CD4-positive, alpha-beta T cell (primary cell): ENCODE measurements around the gene ZMAT1. TPM values are rescaled to one million over a fixed set of nuclear protein-coding genes. Genes with fewer than 3 reads are reported as not detected.
A peak's percentile ranks its signal among the peaks of the same experiment; 100 is the strongest.
"Not testable (repeated sequence)": the region's sequence is repeated elsewhere in the genome, so short reads cannot be mapped to it uniquely, and the experiment has no call there.

Source experiments
- ATAC-seq: fragments of 200-7000 bp; cut with Tn5 transposase; one replicate; pipeline ENCODE4 v1.10.0; 2022; ENCODE audit warnings: mild to moderate bottlenecking; ENCODE audit not compliant: poor library complexity
- CTCF ChIA-PET: fragments of 350-600 bp; sonication (Branson Sonifier 250); formaldehyde crosslinking; loops from one replicate; lab custom pipeline; 2021; ENCODE audit warnings: antibody characterized with exemption, inconsistent platforms; lab: Charles Lee
- POLR2A ChIA-PET: fragments of 350-600 bp; sonication (Branson Sonifier 250); formaldehyde crosslinking; loops from one replicate; lab custom pipeline; 2021; ENCODE audit warnings: antibody characterized with exemption, inconsistent platforms; lab: Charles Lee
- DNase-seq, 14 experiments: peaks; one replicate each; pipeline ENCODE4 v3.0.0-alpha.2; 2013 to 2020; ENCODE audit warnings: mixed read lengths in 2 of 14
- H3K27ac ChIP-seq, 2 donors: one replicate each; pipeline versions ENCODE4 v1.5.1 to v1.7.0; 2013; ENCODE audit warnings: low read length in 2 of 2, low read depth in 1 of 2, mild to moderate bottlenecking in 1 of 2
- H3K27me3 ChIP-seq, 2 experiments: 1 replicate in 1 of 2; 2 replicates in 1 of 2; pipeline versions ENCODE4 v1.6.1 to v1.7.0; 2013; ENCODE audit warnings: low read length in 2 of 2, control low read depth in 1 of 2, mild to moderate bottlenecking in 1 of 2, moderate library complexity in 1 of 2; ENCODE audit not compliant: insufficient read depth in 2 of 2, control insufficient read depth in 1 of 2
- H3K36me3 ChIP-seq: one replicate; pipeline ENCODE4 v1.6.1; 2013; ENCODE audit warnings: low read length, control low read depth; ENCODE audit not compliant: insufficient read depth
- H3K4me1 ChIP-seq: one replicate; pipeline ENCODE4 v1.6.1; 2013; ENCODE audit warnings: low read length, control low read depth; ENCODE audit not compliant: insufficient read depth
- H3K4me3 ChIP-seq: one replicate; pipeline ENCODE4 v1.5.1; 2013; ENCODE audit warnings: mild to moderate bottlenecking, low read length, moderate library complexity
- H3K9me3 ChIP-seq, 2 experiments: 1 replicate in 1 of 2; 2 replicates in 1 of 2; pipeline versions ENCODE4 v1.6.1 to v1.7.0; 2013; ENCODE audit warnings: low read length in 2 of 2, mild to moderate bottlenecking in 2 of 2, control low read depth in 1 of 2, moderate library complexity in 1 of 2; ENCODE audit not compliant: control insufficient read depth in 1 of 2, insufficient read depth in 1 of 2
- H3K27ac Mint-ChIP-seq: one replicate; pipeline ENCODE4 v1.8.0; 2020; ENCODE audit warnings: mixed read lengths
- H3K27me3 Mint-ChIP-seq: one replicate; pipeline ENCODE4 v1.8.0; 2021; ENCODE audit warnings: mixed read lengths
- H3K36me3 Mint-ChIP-seq: one replicate; pipeline ENCODE4 v1.8.0; 2021; ENCODE audit warnings: low read depth, mixed read lengths
- H3K4me1 Mint-ChIP-seq: one replicate; pipeline ENCODE4 v1.8.0; 2021; ENCODE audit warnings: low read depth, mixed read lengths
- H3K4me3 Mint-ChIP-seq: one replicate; pipeline ENCODE4 v1.8.0; 2020; ENCODE audit warnings: mild to moderate bottlenecking, mixed read lengths
- H3K9me3 Mint-ChIP-seq: one replicate; pipeline ENCODE4 v1.8.0; 2020; ENCODE audit warnings: mixed read lengths
- intact Hi-C, 2 experiments: fragments of 100-400 bp; cut with DNase I in 1 of 2; cut with micrococcal nuclease in 1 of 2; formaldehyde crosslinking; loops; one replicate each; pipeline versions ENCODE4 v1.15.1 to v1.9.0; 2023 to 2025; cut with DNase I, micrococcal nuclease
- polyA plus RNA-seq, 2 donors: library from polyadenylated mRNA; unstranded; fragments of 120-200 nt; gene quantifications; one replicate each; pipeline ENCODE4 v1.2.1, GENCODE V29; 2013
- total RNA-seq, 174 experiments: library from RNA in 2 of 174; stranded (reverse) in 2 of 174; gene quantifications; one replicate each; pipeline ENCODE4 v1.2.3 and lab custom pipeline; 2021 to 2026
- TF ChIP-seq, protein P1 (sequence below): fragments of 200-600 bp; IDR thresholded peaks from one replicate; pipeline ENCODE4 v1.8.0; 2022; ENCODE audit warnings: antibody characterized with exemption, mild to moderate bottlenecking

The ZMAT1 gene
- total RNA-seq (10 to 100 TPM; 19.2 to 20.2 TPM), total RNA-seq (lab: John Stamatoyannopoulos, UW) (1.0 to 69.6 (median 14.3) reads per million in 172 experiments)
- 32.8 TPM for polyA plus RNA-seq (2013, experiment 1 of 2)
- 33.9 TPM for polyA plus RNA-seq (2013, experiment 2 of 2)

DNA sequence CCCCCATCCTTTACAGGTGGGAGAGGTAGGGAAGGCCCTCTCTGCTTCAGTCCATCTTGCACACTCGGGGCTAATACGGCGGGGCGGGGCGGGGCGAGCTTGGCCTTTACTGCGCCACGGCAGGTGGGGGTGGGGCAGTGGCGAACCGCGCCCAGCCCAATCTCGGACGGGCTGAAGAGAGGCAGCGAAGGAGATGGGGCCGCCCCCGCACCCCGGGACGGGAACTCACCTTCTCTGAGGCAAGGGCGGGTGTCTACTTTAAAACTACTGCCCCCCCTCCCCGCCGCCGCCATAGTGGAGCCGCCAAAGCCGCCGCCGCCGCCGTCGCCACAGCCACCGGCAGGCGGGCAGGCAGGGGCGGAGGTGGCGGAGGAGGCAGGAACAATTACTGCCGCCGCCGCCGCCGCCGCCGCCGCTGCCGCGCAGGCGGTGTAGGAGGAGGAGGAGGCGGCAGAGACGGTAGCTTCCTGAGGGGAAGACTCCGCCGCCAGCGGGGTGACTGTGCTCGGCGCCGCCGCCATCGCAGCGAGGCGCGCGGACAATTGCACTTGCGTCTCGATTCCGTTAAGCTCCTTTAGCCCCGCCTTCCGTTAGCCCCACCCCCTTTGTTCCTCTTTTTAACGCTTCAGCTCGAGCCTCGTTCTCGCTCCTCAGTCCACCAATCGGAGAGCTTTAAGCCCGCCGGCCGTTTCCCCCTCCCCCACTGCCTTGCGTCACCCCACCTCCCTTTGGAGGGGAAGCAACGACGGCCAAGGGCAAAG, at the start of gene ZMAT1:
TSS of gene ZMAT1 (minus strand) at position 540 of the 761 bp plus-strand sequence. CDS start at position 521, 19 bp downstream.
- Mint-ChIP-seq H3K27ac (peak within 1 kb of the TSS; percentile 90), H3K4me1 (peaks cover 17% of the 10 kb centered on the region), H3K4me3 (peak within 1 kb of the TSS; percentile 90), H3K36me3 (peaks cover 11% of the 10 kb centered on the region), H3K27me3 (no peaks in the 10 kb centered on the region), H3K9me3 (no peaks in the 10 kb centered on the region)
- TF ChIP-seq, protein P1, sequence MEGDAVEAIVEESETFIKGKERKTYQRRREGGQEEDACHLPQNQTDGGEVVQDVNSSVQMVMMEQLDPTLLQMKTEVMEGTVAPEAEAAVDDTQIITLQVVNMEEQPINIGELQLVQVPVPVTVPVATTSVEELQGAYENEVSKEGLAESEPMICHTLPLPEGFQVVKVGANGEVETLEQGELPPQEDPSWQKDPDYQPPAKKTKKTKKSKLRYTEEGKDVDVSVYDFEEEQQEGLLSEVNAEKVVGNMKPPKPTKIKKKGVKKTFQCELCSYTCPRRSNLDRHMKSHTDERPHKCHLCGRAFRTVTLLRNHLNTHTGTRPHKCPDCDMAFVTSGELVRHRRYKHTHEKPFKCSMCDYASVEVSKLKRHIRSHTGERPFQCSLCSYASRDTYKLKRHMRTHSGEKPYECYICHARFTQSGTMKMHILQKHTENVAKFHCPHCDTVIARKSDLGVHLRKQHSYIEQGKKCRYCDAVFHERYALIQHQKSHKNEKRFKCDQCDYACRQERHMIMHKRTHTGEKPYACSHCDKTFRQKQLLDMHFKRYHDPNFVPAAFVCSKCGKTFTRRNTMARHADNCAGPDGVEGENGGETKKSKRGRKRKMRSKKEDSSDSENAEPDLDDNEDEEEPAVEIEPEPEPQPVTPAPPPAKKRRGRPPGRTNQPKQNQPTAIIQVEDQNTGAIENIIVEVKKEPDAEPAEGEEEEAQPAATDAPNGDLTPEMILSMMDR, result no peak
- H3K4me3 ChIP-seq, result peak within 1 kb of the TSS; percentile 63
- ATAC-seq, result peak; percentile 84
- no peaks in the 10 kb centered on the region for H3K36me3 ChIP-seq
- H3K27ac ChIP-seq, result peak within 1 kb of the TSS; percentile 69 to 82
- no peaks in the 10 kb centered on the region for H3K27me3 ChIP-seq
- ChIA-PET POLR2A (interaction anchor here (0.6 to 2.4 kb wide), 21 partner anchors 9 to 1987 kb away, joined by 3 to 18 read pairs (median 5); partner anchors contain the start of genes ARMCX5, ARMCX6, BEX5 and CENPI), CTCF (interaction anchor here (1.3 to 1.6 kb wide), 3 partner anchors 8 to 541 kb away, joined by 3 to 4 read pairs (median 3); partner anchors contain the start of gene RPL36A)
- no peaks in the 10 kb centered on the region for H3K9me3 ChIP-seq
- intact Hi-C loops, result loop anchor here (5.0 to 10.0 kb wide), 7 partner anchors 129 to 1383 kb away; partner anchors contain the start of genes ARMCX6 (in 1 of the 2), BEX2 (in 1 of the 2) and BEX4 (in 1 of the 2)
- peak; percentile 84 to 96 (median 92) for DNase-seq
- peaks cover 9% of the 10 kb centered on the region for H3K4me1 ChIP-seq

DNA sequence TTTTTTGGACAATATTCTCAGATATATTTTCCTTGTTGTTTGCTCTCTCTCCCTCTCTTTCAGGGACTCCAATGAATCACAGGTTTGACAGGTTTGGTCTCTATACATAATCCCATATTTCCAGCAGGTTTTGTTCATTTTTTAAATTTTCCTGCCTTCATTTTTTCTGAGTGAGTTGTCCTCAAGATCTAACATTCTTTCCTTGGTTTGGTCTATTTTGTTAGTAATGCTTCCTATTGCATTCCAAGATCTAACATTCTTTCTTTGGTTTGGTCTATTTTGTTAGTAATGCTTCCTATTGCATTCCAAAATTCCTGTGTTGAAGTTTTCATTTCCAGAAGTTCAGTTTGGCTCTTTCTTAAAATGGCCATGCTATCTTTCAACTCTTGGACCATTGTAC, 45.3 kb upstream of the ZMAT1 start:
- no peaks in the 10 kb centered on the region for H3K9me3 Mint-ChIP-seq
- intact Hi-C loops, result no loop called here
- H3K4me1 Mint-ChIP-seq, result no peaks in the 10 kb centered on the region
- no peaks in the 10 kb centered on the region for H3K36me3 ChIP-seq
- no peaks in the 10 kb centered on the region for H3K27me3 ChIP-seq
- POLR2A ChIA-PET, result no interaction called here
- H3K36me3 Mint-ChIP-seq, result no peaks in the 10 kb centered on the region
- H3K4me3 Mint-ChIP-seq, result no peak overlapping the region
- CTCF ChIA-PET, result no interaction called here
- no peaks in the 10 kb centered on the region for H3K9me3 ChIP-seq
- H3K4me3 ChIP-seq, result no peak overlapping the region
- H3K27ac ChIP-seq, result no peak overlapping the region
- peaks cover 7% of the 10 kb centered on the region for H3K27me3 Mint-ChIP-seq
- TF ChIP-seq, protein P1, result no peak
- ATAC-seq (no peak), DNase-seq (no peak)
- H3K4me1 ChIP-seq, result no peaks in the 10 kb centered on the region
- no peak overlapping the region for H3K27ac Mint-ChIP-seq

DNA sequence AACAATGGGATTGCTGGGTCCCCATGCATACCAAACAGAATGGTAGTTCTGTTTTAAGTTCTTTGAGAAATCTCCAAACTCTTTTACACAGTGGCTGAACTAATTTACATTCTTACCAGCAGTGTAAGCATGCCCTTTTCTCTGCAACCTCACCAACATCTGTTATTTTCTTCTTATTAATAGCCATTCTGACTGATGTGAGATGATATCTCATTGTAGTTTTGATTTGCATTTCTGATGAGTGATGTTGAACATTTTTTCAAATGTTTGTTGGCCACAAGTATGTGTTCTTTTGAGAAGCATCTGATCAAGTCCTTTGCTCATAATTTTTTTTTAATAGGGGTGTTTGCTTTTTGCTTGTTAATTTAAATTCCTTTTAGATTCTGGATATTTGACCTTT, 41.2 kb upstream of the ZMAT1 start:
- Mint-ChIP-seq H3K4me1 (no peaks in the 10 kb centered on the region), H3K27ac (no peak overlapping the region), H3K36me3 (no peaks in the 10 kb centered on the region), H3K9me3 (no peaks in the 10 kb centered on the region), H3K4me3 (no peak overlapping the region), H3K27me3 (no peaks in the 10 kb centered on the region)
- TF ChIP-seq, protein P1, result no peak
- ATAC-seq (no peak), DNase-seq (no peak)
- Histone ChIP-seq H3K4me1 (no peaks in the 10 kb centered on the region), H3K36me3 (no peaks in the 10 kb centered on the region), H3K4me3 (no peak overlapping the region), H3K27me3 (no peaks in the 10 kb centered on the region), H3K27ac (no peak overlapping the region), H3K9me3 (no peaks in the 10 kb centered on the region)
- CTCF ChIA-PET, result no interaction called here
- POLR2A ChIA-PET, result no interaction called here
- intact Hi-C loops, result no loop called here

DNA sequence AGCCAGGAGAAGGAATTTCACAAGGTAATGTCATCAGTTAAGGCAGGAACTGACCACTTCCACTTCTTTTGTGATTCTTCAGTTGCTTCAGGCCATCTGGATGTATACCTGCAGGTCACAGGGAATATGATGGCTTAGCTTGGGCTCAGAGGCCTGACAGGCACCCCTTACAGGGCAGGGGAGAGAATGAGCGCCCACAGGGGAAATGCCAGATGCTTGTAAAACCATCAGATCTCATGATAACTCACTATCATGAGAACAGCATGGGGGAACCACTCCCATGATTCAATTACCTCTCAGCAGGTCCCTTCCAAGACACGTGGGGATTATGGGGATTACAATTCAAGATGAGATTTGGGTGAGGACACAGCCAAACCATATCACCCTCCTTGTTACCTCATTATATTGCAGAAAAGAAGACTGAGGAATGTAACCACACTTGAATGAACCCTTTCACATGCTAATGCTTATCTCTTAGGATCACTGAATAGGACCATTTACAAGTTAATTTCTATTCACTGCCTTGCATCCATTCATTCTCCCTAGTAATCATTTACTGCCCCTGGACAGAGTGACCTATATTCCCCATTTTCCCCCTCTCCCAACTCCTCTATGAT, 33.2 kb upstream of the ZMAT1 start:
- CTCF ChIA-PET, ATAC-seq, H3K27ac Mint-ChIP-seq, intact Hi-C loops, DNase-seq, H3K27ac ChIP-seq, H3K27me3 ChIP-seq, H3K36me3 Mint-ChIP-seq, H3K4me3 Mint-ChIP-seq, H3K9me3 Mint-ChIP-seq, H3K4me1 Mint-ChIP-seq, H3K4me1 ChIP-seq, H3K27me3 Mint-ChIP-seq, H3K9me3 ChIP-seq, POLR2A ChIA-PET, H3K36me3 ChIP-seq, H3K4me3 ChIP-seq: not testable (repeated sequence)
